CD4-positive, alpha-beta T cell treated with Interleukin-17A for 1 hour (primary cell): ENCODE data around the gene KBTBD2.
"Not testable (repeated sequence)": the region's sequence is repeated elsewhere in the genome, so short reads cannot be mapped to it uniquely, and the experiment has no call there.

Experiments used
- DNase-seq: peaks from one replicate; pipeline ENCODE4 v3.0.0-alpha.2; 2020

Gene KBTBD2

GRCh38 chr7:32848655-32849054 lies 42.9 kb downstream of the KBTBD2 start:
- not testable (repeated sequence) for DNase-seq

GRCh38 chr7:32846630-32847225 lies 44.8 kb downstream of the KBTBD2 start:
- DNase-seq: peak; percentile 92

GRCh38 chr7:32844748-32845147 lies 46.8 kb downstream of the KBTBD2 start:
- DNase-seq: not testable (repeated sequence)

- not testable (repeated sequence) for DNase-seq
These were observed 47.8 kb downstream of the KBTBD2 start for GRCh38 chr7:32843763-32844162.

- DNase-seq: not testable (repeated sequence)
These were observed 51.7 kb downstream of the KBTBD2 start for GRCh38 chr7:32839846-32840245.

GRCh38 chr7:32828996-32829752 lies 62.4 kb downstream of the KBTBD2 start:
- DNase-seq: not testable (repeated sequence)
